Neuronal stem cell (in vitro differentiated cells): Measurements from ENCODE around the gene C2CD3.

Experiments
- DNase-seq: peaks from one replicate; pipeline ENCODE4 v3.0.0-alpha.2; 2013; ENCODE audit warnings: low spot score
- H2AFZ ChIP-seq: one replicate; pipeline ENCODE4 v1.6.1; 2013; ENCODE audit warnings: mild to moderate bottlenecking, low read length, inconsistent platforms
- H2AK5ac ChIP-seq: 2 replicates; pipeline ENCODE4 v1.6.1; 2013; ENCODE audit warnings: low read depth, mild to moderate bottlenecking, inconsistent platforms, low read length, moderate library complexity, mixed read lengths
- H2BK120ac ChIP-seq: 2 replicates; pipeline ENCODE4 v1.6.1; 2013; ENCODE audit warnings: low read depth, mild to moderate bottlenecking, inconsistent platforms, low read length, moderate library complexity, mixed read lengths
- H2BK12ac ChIP-seq: one replicate; pipeline ENCODE4 v1.6.1; 2013; ENCODE audit warnings: low read length, inconsistent platforms
- H2BK15ac ChIP-seq: 2 replicates; pipeline ENCODE4 v1.6.1; 2013; ENCODE audit warnings: mild to moderate bottlenecking, low read length, inconsistent platforms, mixed read lengths
- H2BK5ac ChIP-seq: one replicate; pipeline ENCODE4 v1.6.1; 2013; ENCODE audit warnings: inconsistent platforms, mild to moderate bottlenecking, low read length, moderate library complexity
- H3K14ac ChIP-seq: one replicate; pipeline ENCODE4 v1.6.1; 2013; ENCODE audit warnings: low read length, inconsistent platforms
- H3K18ac ChIP-seq: 2 replicates; pipeline ENCODE4 v1.6.1; 2013; ENCODE audit warnings: low read length, inconsistent platforms
- H3K23ac ChIP-seq: 2 replicates; pipeline ENCODE4 v1.6.1; 2013; ENCODE audit warnings: low read depth, mild to moderate bottlenecking, mixed read lengths, low read length, inconsistent platforms; ENCODE audit not compliant: poor library complexity
- H3K27ac ChIP-seq: replicated peaks from 3 replicates; pipeline ENCODE4 v1.5.1; 2013; ENCODE audit warnings: low read length, inconsistent platforms
- H3K27me3 ChIP-seq, 3 experiments: 2 replicates each; pipeline ENCODE4 v1.6.1; 2013; ENCODE audit warnings: low read length in 3 of 3, mild to moderate bottlenecking in 2 of 3, inconsistent platforms in 1 of 3, low read depth in 1 of 3, mixed read lengths in 1 of 3, moderate library complexity in 1 of 3; ENCODE audit not compliant: control insufficient read depth in 3 of 3, insufficient read depth in 3 of 3
- H3K36me3 ChIP-seq, 2 donors: replicated peaks in 1 of 2; 2 replicates each; pipeline ENCODE4 v1.6.1; 2013; ENCODE audit warnings: low read length in 2 of 2; ENCODE audit not compliant: control insufficient read depth in 2 of 2, insufficient read depth in 2 of 2
- H3K4ac ChIP-seq: 2 replicates; pipeline ENCODE4 v1.6.1; 2013; ENCODE audit warnings: inconsistent platforms, mild to moderate bottlenecking, low read length, moderate library complexity
- H3K4me1 ChIP-seq, 2 donors: 1 replicate in 1 of 2; 2 replicates in 1 of 2; pipeline ENCODE4 v1.6.1; 2013; ENCODE audit warnings: low read length in 2 of 2, low read depth in 1 of 2; ENCODE audit not compliant: control insufficient read depth in 2 of 2, insufficient read depth in 1 of 2
- H3K4me2 ChIP-seq: one replicate; pipeline ENCODE4 v1.6.1; 2013; ENCODE audit warnings: mild to moderate bottlenecking, low read length, inconsistent platforms; ENCODE audit not compliant: insufficient read depth, poor library complexity, severe bottlenecking
- H3K4me3 ChIP-seq, 2 donors: 2 replicates each; pipeline ENCODE4 v1.5.1; 2013; ENCODE audit warnings: low read length in 2 of 2, mild to moderate bottlenecking in 2 of 2, inconsistent platforms in 1 of 2, moderate library complexity in 1 of 2
- H3K79me1 ChIP-seq: one replicate; pipeline ENCODE4 v1.6.1; 2013; ENCODE audit warnings: low read depth, mild to moderate bottlenecking, inconsistent platforms, low read length, moderate library complexity
- H3K9ac ChIP-seq: one replicate; pipeline ENCODE4 v1.6.1; 2013; ENCODE audit warnings: mild to moderate bottlenecking, low read depth, low read length, inconsistent platforms; ENCODE audit not compliant: poor library complexity
- H3K9me3 ChIP-seq, 2 donors: replicated peaks in 1 of 2; 2 replicates each; pipeline versions ENCODE3 to v1.6.1; 2013; ENCODE audit warnings: low read length in 2 of 2, mild to moderate bottlenecking in 2 of 2, inconsistent platforms in 1 of 2, low read depth in 1 of 2, mixed read lengths in 1 of 2, moderate library complexity in 1 of 2; ENCODE audit not compliant: control insufficient read depth in 2 of 2, insufficient read depth in 1 of 2
- H4K8ac ChIP-seq: one replicate; pipeline ENCODE4 v1.6.1; 2013; ENCODE audit warnings: low read depth, mild to moderate bottlenecking, inconsistent platforms, low read length, moderate library complexity
- H4K91ac ChIP-seq: one replicate; pipeline ENCODE4 v1.6.1; 2013; ENCODE audit warnings: low read length, low read depth, mild to moderate bottlenecking, inconsistent platforms; ENCODE audit not compliant: poor library complexity
- WGBS, 2 donors: extraction: QIAGEN DNeasy Blood & Tissue Kit; methylation state at CpG; one replicate each; pipeline ENCODE4 v1.1.7; 2013; ENCODE audit warnings: missing lambda C conversion rate in 2 of 2, mixed read lengths in 1 of 2; ENCODE audit not compliant: insufficient read length in 2 of 2, insufficient replicate concordance in 1 of 2; ENCODE audit errors: extremely low coverage in 2 of 2; 5-methylcytosine and 5-hydroxymethylcytosine counted together

C2CD3 gene

GRCh38 chr11:74090701-74091100 is 80.1 kb downstream of the C2CD3 start:
- H3K23ac ChIP-seq, result no peak overlapping the region

GRCh38 chr11:74086242-74086884 is 84.4 kb downstream of the C2CD3 start:
- no peaks in the 10 kb centered on the region for H3K4me1 ChIP-seq
- no peak overlapping the region for H2BK15ac ChIP-seq
- H3K4me3 ChIP-seq, result no peak overlapping the region
- H3K9me3 ChIP-seq, result no peaks in the 10 kb centered on the region
- no peak overlapping the region for H2BK120ac ChIP-seq
- no peaks in the 10 kb centered on the region for H3K79me1 ChIP-seq
- no peak overlapping the region for H3K4me2 ChIP-seq
- no peak overlapping the region for H3K27ac ChIP-seq
- H3K36me3 ChIP-seq, result peaks cover 14 to 80% of the 10 kb centered on the region in 2 donors
- H3K4ac ChIP-seq, result no peak overlapping the region
- no peak overlapping the region for H2AK5ac ChIP-seq
- WGBS, 2 donors, result no CpG with 5 or more reads among the region's 5 CpGs
- no peak overlapping the region for H3K14ac ChIP-seq
- no peak overlapping the region for H3K18ac ChIP-seq
- H4K91ac ChIP-seq, result no peak overlapping the region
- no peak overlapping the region for H2BK12ac ChIP-seq
- no peak for DNase-seq
- no peak overlapping the region for H2BK5ac ChIP-seq
- no peak overlapping the region for H3K23ac ChIP-seq
- no peak overlapping the region for H4K8ac ChIP-seq
- H2AFZ ChIP-seq, result no peak overlapping the region
- H3K9ac ChIP-seq, result no peak overlapping the region
- no peaks in the 10 kb centered on the region for H3K27me3 ChIP-seq

More at GRCh38 chr11:74090701-74091100, 80.1 kb downstream of the C2CD3 start:
- no peak overlapping the region for H2AK5ac ChIP-seq
- H3K9ac ChIP-seq, result no peak overlapping the region
- no CpG with 5 or more reads among the region's 3 CpGs for WGBS, 2 donors
- no peak overlapping the region for H2BK12ac ChIP-seq
- no peak overlapping the region for H3K14ac ChIP-seq
- H3K36me3 ChIP-seq, result peaks cover 20 to 96% of the 10 kb centered on the region in 2 donors
- peaks cover 0 to 2% of the 10 kb centered on the region in 2 donors for H3K9me3 ChIP-seq
- H2BK120ac ChIP-seq, result no peak overlapping the region
- no peak overlapping the region for H3K4me3 ChIP-seq
- no peak overlapping the region for H2BK15ac ChIP-seq
- no peak overlapping the region for H2AFZ ChIP-seq
- no peak for DNase-seq
- H4K91ac ChIP-seq, result no peak overlapping the region
- H3K4me1 ChIP-seq, result no peaks in the 10 kb centered on the region
- H3K27ac ChIP-seq, result no peak overlapping the region
- H3K27me3 ChIP-seq, result no peaks in the 10 kb centered on the region
- no peak overlapping the region for H4K8ac ChIP-seq
- H3K79me1 ChIP-seq, result no peaks in the 10 kb centered on the region
- no peak overlapping the region for H2BK5ac ChIP-seq
- H3K4me2 ChIP-seq, result no peak overlapping the region
- H3K4ac ChIP-seq, result no peak overlapping the region
- H3K18ac ChIP-seq, result no peak overlapping the region

GRCh38 chr11:74085542-74085892 is 85.3 kb downstream of the C2CD3 start:
- H2AK5ac ChIP-seq, result no peak overlapping the region
- peaks cover 11 to 80% of the 10 kb centered on the region in 2 donors for H3K36me3 ChIP-seq
- H3K27me3 ChIP-seq, result no peaks in the 10 kb centered on the region
- H3K23ac ChIP-seq, result no peak overlapping the region
- H2AFZ ChIP-seq, result no peak overlapping the region
- no peaks in the 10 kb centered on the region for H3K4me1 ChIP-seq
- no peaks in the 10 kb centered on the region for H3K79me1 ChIP-seq
- no peak overlapping the region for H3K27ac ChIP-seq
- no peak overlapping the region for H2BK15ac ChIP-seq
- no peak overlapping the region for H3K9ac ChIP-seq
- no peak overlapping the region for H2BK5ac ChIP-seq
- no peak overlapping the region for H4K8ac ChIP-seq
- H3K14ac ChIP-seq, result no peak overlapping the region
- WGBS, 2 donors, result no CpG with 5 or more reads among the region's 6 CpGs
- H2BK120ac ChIP-seq, result no peak overlapping the region
- H4K91ac ChIP-seq, result no peak overlapping the region
- no peak for DNase-seq
- no peaks in the 10 kb centered on the region for H3K9me3 ChIP-seq
- H3K4me3 ChIP-seq, result no peak overlapping the region
- H3K4ac ChIP-seq, result no peak overlapping the region
- no peak overlapping the region for H2BK12ac ChIP-seq
- no peak overlapping the region for H3K4me2 ChIP-seq
- no peak overlapping the region for H3K18ac ChIP-seq

DNA sequence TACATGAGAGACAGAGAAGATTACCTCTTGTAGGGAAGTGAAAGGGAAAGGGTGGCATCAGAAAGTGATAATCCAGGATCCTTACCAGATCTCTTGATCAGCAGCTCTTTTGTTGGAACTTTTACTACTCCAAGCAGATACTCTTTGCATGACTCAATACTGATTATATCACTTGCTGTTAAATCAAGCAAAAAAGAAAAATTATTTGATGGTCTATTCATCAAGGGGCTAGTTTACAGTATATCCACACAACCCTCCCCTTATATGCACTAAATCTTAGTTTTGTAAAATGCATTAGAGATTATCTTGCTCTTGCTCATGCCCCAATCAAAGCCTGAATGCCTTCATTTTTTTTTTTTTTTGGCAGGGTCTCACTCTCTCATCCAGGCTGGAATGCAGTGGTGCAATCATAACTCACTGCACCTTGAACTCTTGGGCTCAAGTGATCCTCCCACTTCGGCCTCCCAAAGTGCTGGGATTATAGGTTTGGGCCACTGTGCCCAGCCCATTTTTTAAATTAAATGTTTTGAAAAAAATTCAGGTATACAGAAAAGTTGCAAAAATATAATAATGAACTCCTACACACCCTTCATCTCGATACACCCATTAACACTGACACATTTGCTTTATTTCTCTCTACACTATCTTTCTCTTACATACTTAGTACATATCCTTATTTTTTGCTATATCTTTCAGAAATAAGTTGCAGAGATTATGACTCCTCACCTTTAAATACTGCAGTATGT is 85.8 kb downstream of the C2CD3 start:
- no peak overlapping the region for H2AFZ ChIP-seq
- H3K14ac ChIP-seq, result no peak overlapping the region
- H2AK5ac ChIP-seq, result no peak overlapping the region
- H4K91ac ChIP-seq, result no peak overlapping the region
- no peak overlapping the region for H3K27ac ChIP-seq
- 100% methylated on average over 1 of the region's 2 CpGs; no CpG with 5 or more reads in 1 of the 2 donors for WGBS, 2 donors
- peaks cover 8 to 80% of the 10 kb centered on the region in 2 donors for H3K36me3 ChIP-seq
- H3K4me1 ChIP-seq, result no peaks in the 10 kb centered on the region
- no peak overlapping the region for H3K18ac ChIP-seq
- H3K9ac ChIP-seq, result no peak overlapping the region
- H3K9me3 ChIP-seq, result no peaks in the 10 kb centered on the region
- no peak overlapping the region for H4K8ac ChIP-seq
- H3K4me3 ChIP-seq, result no peak overlapping the region
- no peak overlapping the region for H2BK15ac ChIP-seq
- H2BK12ac ChIP-seq, result no peak overlapping the region
- H3K23ac ChIP-seq, result no peak overlapping the region
- no peaks in the 10 kb centered on the region for H3K79me1 ChIP-seq
- no peak overlapping the region for H3K4me2 ChIP-seq
- no peak overlapping the region for H2BK5ac ChIP-seq
- H3K4ac ChIP-seq, result no peak overlapping the region
- H3K27me3 ChIP-seq, result no peaks in the 10 kb centered on the region
- no peak for DNase-seq
- no peak overlapping the region for H2BK120ac ChIP-seq
